SW 1271 (cell line): ENCODE results near the gene SLC6A6.

Source experiments
- DNase-seq, 2 experiments: peaks; one replicate each; lab custom pipeline; 2025; lab: John Stamatoyannopoulos, UW

SLC6A6 gene

DNA sequence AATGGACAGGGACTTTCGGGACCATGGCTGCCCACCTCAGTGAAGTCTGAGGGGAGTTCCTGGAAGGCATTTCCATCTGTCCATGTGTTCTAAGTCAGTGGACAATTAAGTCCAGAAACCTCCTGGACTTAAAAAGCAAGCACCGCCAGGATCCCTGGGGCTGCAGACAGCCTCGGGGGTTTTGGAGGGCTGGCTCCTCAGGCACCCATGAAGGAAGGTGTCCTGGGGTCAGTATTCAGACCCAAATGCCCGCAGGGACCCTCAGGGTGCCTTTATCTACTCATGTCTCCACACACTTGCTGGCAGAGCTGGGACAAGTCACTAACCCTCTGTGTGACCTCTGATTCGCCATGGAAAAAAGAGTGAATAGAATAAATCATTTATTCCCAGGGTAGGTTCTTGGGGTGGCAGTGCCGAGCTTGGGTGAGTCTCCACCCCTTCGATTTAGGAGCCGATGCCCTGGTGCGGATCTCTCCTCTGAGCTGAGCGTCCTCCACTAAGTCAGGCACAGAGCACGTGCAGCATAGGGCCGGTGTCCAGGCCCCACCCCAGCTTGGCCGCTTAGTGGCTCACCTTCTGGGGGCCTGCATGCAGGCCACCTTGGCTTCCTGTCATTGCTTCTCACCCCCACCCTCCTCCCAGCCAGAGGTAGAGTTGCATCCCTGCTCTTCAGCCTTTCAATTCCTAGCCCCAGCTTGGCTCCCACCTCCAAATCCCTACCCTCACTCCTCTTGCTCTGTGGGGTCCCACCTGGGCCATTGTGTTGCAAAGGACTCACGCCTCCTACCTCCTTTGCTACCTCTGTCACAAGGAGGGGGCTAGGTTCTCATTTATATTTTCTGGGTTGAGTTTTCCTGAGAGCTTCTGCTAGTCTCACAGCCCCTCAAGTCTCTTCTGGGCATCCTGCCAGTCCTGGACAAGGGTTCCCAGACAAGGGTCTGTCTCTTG, 19.9 kb downstream of the SLC6A6 start:
- DNase-seq = no peak

GRCh38 chr3:14423197-14423743, 20.9 kb downstream of the SLC6A6 start:
- no peak for DNase-seq

DNA sequence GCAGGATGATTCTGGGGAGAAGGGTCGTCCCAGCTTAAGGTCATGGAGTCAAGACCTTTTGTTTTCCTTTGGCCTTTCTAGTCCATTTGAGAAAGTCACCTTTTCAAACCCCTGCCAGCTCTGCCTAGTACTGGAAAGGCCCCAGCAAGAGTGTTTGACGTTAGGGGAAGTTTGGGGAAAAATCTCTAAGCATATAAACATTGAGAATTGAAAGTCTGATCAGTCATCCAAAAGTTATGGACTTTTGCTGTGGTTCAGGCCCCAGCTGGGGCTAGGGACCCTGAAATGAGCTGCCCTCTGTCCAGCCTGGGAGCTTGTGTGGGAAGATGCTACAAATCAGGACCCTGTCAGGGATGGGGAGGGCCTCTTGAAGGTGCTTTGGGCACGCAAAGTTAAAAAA, 21.6 kb downstream of the SLC6A6 start:
- no peak for DNase-seq

DNA sequence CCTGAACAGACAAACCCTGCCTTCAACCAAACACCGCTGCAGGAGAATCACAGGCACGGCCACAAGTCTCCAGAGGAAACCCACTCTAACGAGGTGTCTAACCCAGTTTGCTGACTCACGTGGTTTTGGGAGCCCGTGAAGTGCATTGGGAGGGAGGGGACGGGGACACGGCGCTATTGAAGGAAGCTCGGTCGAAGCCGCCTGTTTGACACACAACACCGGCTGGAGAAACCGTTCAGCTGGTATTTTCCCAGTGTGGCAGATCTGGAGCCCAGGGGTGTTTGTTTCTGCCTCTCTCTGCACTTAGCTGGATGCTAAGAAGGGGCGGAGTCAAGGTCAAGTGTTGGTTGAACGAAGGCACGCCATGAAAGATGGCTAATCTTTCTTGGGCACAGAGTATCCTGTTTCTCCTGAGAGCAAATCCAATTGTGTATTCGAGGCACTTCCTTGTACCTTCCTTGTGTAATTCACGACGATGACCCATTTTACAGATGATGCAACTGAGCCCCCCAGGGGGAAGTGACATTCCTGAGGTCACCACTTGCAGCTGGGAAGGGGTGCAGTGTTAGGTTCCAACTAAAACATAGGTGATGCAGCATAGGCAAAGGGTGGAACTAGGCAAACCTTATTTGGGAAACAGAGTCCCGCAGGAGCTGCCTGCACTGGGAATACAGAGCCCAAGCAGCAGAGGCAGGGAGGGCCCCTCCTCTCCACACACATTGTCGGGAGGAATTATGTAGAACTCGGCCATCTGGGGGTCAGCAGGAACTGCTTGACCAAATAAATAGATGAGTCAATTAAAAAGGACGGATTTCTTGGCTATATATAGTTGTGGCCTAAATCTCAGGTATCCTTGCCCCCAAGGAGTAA, 22.5 kb downstream of the SLC6A6 start:
- DNase-seq = no peak

- no peak for DNase-seq
Observed at GRCh38 chr3:14425581-14426304, 23.3 kb downstream of the SLC6A6 start.

DNA sequence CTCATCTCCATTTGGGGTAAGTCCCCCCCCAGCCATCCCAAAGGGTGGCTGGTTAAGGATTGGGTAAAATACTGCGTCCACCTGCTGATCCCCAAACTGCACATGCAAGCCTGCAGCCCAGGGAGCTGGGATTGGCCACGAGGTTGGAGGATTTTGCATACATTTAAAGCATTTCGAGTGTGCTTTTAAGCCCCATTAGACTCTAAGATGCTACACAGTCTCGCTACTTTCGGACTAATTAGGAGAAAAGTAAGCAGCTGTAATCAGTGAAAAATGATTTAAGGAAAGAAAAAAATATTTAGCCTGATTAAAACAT, 23.9 kb downstream of the SLC6A6 start:
- DNase-seq = no peak

DNA sequence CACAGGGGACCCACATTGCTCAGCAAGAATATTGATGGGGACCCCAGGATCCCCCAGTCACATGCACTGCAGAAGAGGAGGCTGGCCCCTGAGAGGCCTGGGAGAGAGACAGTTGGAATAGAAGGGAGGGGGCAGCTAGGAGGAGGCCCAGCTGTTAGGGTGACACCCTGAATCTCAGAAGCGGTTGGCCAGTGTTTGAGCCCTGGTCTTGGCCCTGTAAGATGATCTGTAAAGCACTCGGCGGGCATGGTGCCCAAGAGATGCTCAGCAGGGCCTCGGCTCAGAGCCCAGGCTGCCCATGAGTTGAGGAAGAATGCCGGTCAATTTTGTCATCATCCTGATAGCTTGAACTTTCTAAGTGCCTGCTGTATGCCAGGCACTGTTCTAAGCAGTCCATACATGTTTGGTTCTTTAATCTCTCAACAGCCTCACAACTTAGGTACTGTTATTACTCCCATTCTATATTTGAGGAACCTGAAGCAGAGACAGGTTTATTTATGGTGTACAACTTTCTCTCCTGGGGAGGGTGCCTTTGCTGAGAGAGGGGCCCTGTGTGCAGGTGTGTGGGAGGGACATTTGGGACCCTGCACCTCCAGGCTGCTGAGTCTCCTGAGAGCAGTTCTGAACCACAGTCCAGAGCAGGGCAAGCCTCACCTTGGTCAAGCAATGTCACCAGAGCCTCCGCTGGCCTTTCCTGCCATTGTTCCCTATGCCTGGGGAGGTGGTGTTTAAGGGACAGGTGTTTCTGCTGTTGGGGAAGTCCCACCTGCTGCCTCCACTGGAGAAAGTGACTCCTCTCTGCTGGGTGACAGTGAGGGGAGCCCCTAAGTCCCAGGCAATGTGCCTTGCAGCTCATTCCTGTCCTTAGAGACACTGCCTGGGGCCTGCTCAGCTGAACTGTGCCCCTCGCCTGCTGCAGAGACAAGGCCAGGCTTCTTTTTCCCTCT, 26.0 kb downstream of the SLC6A6 start:
- DNase-seq = no peak

DNA sequence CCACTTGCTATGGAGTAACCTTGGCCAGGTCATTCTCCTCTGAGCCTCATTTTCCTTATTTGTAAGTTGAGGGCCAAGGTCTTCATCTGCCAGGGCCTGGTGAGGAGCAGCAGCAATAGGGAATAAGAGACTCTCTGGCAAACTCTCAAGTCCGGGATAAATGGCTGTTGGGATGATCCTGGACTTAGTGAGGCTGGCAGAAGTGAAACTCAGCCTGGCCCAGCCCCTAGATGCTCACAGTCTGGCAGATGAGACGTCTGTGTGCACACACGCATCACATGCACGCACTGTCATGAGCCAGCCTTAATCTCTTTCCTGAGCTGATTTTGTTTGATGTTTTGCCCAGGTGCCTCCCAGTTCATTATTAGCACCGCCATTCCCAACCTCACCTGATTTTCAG, 26.8 kb downstream of the SLC6A6 start:
- DNase-seq = no peak

DNA sequence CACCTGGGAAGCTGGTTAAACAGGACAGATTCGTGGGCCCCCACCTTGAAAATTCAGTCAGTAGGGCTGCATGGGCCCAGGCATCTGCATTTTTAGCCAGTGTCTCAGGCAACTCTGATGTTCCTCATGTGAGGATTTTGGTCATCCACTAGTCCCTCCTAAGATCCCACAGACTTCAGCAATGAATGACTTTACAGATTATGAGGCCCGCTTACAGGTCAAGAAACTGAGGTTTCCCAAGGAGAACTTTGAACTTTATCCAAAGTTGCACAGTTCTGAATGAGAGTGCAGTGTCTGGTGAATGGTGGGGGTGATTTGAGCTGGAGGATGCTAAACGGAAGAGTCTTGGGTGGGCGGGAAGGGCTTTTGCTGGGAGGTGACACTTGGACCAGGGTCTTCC, 27.2 kb downstream of the SLC6A6 start:
- DNase-seq = no peak

- no peak for DNase-seq
Observed at GRCh38 chr3:14430053-14430452, 27.6 kb downstream of the SLC6A6 start.

DNA sequence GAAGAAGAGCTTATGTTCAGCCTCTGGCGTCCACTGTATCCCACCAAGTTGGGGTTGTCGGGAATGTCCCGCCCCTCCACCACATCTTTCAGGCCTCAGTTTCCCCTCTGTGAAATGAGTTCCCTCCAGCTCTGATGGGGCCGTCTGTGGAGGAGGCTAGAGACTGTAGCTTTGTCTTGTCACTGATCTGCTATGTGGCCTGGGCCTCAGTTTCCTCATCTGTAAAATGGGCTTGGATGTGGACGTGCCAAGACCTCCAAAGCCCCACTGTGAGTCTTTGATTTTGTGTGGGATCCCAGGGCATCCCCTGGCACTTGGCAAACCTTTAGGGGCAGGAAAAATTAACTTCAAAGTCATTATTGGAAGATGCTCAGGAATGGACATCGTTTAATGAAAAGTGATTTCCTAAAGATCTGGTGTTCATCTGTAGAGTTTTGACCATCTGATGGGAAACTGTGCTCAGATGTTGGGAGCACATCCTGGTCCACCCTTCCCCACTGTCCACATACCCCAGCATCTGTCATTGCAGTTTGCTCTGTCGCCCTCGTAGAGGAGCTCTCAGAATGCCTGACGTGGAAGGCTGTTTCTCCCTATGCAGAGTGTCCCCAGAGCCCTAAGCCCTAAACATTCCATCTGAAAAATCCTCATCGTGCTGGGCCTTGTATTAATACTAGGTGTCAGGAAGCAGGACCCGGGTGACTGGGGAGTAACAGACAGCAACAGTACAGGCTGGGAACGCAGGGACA, 28.5 kb downstream of the SLC6A6 start:
- no peak for DNase-seq

DNA sequence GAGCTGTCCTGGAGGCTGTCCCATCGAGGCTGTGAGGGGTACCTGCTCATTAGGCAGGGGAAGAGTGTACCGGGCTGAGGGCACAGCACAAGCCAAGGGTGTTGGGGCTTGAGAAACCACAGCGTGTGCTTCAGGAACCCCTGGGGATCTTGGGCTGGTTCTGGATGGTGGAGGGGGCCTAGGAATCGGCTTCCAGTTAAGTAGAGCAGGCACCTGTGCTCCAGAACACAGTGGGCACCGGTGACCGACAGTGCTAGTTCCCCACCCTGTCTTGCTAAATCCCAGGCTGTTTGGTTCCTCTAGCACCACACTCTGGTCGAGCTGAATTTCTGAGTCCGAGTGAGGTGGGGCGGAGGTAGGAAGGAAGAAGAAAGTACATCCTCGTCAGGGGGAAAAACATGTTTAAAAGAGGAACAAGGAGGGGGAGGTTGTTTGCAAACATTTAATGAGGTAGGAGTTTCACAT, 29.1 kb downstream of the SLC6A6 start:
- no peak for DNase-seq

GRCh38 chr3:14431917-14432834, 29.8 kb downstream of the SLC6A6 start:
- peak; percentile 91 to 95 for DNase-seq

DNA sequence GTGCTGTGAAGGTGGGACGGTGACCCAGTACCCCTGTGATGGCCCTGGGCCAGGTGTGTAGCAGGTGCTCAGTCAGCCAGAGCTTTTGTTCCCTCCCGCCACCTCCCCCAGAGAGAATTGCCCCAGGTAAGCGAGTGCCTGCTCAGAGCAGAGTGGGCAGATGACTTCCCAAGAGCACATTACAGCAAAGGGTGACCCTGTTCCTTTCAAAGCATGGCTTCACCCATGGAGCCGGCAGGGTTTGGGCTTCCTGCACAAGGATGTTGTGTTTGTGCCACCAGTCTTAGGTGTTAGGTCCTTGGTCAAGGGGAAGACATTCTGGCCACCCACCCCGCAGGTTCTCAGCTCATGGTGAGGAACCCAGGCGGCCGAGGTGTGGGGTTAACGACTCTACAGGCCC, 30.7 kb downstream of the SLC6A6 start:
- no peak for DNase-seq

- DNase-seq = peak in 1 of 2 experiments; percentile 46
Observed at GRCh38 chr3:14434126-14434497, 31.7 kb downstream of the SLC6A6 start.

GRCh38 chr3:14434498-14435151, 32.2 kb downstream of the SLC6A6 start:
- peak in 1 of 2 experiments; percentile 51 for DNase-seq

- peak in 1 of 2 experiments; percentile 19 for DNase-seq
Observed at GRCh38 chr3:14435175-14436014, 33.0 kb downstream of the SLC6A6 start.

DNA sequence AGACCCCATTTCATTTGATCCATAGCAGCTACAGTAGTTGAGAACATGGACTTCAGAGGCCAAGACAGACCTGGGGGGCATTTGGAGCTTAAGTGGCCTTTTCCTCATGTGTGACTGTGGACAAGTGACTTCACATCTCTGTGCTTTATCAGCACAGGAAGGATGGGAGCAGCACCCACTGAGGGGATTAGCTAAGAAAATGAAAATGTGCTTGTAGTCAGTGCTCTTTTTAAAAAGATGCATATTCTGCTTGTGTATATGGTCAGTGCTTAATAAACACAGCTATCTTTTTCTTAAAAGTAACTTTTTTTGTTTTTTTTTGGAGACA, 34.5 kb downstream of the SLC6A6 start:
- no peak for DNase-seq
